DMS153 treated with DMSO at 0.1 percent for 48 hours (cell line): ENCODE results near the gene KDM5A.

Experiments
- DNase-seq: peaks from one replicate; lab custom pipeline; 2025; ENCODE audit not compliant: unreplicated experiment; lab: John Stamatoyannopoulos, UW

Gene KDM5A

DNA sequence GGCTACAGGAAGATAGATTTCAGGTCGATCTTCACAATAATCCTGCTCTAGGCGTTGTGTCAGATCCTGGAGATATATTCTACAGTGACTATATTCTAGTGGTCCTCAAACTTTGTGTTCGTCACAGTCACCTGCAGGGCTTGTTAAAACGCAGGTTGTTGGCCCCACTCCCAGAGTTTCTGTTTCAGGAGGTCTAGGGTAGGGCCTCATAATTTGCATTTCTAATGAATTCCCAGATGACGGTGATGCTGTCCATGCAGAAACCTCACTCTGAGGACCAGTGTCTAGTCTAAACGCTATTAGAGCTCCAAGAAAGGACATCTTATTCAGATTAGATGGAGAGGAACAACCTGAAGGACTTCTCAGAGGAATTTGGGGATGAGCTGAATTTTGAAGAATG is 113.3 kb downstream of the KDM5A start:
- no peak for DNase-seq

DNA sequence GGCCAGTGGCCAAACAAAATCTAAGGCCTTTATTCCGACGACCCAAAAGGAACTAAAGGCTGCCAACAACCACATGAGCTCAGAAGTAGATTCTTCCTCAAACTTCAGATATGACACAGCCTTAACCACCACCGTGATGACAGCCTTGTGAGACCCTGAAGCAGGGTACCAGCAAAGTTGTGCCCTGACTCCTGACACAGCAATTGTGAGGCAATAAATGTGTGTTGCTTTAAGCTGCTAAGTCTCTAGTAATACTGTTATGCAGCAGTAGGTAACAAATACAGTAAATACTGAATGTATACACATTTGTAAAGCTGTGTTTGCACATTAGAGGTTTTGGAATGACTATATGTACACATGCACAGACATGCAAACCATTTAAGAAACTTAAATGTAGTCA is 115.7 kb downstream of the KDM5A start:
- DNase-seq: no peak

DNA sequence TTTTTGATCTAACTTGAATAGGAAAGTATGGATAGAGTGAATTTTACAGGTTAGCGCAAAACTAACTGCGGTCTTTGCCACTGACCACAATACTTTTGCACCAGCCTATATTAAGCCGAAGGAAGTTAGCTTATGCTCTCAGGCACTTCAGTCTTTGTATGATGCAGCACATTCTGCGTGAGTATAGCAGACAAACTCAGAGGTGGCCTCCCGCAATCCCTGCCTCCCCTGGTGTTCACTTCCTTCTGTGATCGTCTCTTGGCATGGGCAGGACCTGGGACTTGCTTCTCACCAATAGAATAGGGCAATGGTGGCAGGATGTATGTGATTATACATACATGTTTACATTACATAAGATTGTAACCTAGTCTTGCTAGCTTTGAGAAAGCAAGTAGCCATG is 116.2 kb downstream of the KDM5A start:
- no peak for DNase-seq

DNA sequence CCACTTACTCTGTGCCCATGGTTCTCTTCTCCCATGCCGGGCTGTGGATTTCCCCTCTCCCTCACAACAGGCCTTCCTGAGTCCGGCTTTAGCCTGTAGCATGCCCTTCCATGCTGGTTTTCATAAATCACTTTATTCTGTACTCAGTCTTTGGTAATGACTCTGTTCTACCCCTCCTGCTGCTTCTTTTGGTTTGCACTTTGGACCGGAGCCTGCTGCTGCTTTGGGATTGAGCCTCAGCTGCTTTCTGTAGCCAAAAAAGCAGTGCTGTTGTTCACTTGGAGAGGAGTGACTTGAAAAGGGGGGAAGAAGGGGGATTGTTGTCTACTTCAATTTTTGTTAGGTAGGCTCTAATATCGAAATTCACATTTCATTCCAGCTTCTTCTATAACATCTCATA is 118.0 kb downstream of the KDM5A start:
- DNase-seq: no peak

DNA sequence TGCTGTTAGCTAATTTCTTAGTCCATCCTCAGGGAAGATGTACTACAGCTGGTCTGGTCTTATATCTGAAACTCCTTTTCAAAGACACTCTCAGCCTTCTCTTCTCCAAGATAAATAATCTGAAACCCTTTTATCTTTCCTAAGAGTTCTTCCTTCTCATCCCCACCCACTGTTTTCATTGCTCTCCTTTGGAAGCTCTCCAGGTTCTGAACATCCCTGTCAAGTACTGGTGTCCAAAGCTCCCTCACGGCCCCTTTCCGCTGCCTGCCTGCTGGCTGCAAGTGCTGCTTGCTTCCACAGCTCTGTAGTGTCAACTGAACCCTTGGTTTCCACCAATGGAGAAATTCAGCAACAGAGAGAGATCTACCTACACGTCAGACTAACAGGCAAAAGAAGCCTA is 119.9 kb downstream of the KDM5A start:
- no peak for DNase-seq

DNA sequence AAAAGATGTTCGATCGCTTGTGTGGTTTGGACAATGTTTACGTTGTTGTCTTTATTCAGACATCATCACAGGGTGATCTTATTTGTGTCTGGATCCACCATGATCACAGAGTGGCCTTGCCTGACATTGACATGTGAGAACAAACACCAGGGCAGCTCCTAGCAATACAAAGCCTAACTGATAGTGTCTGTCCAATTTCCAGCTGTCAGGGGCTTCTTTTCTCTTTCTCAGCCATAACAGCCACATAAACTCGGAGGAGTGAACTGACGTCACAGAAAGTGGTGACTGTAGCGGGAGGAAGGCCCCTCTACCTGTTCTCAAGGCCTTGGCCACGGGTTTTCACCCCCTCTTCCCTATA is 120.7 kb downstream of the KDM5A start:
- DNase-seq: no peak

DNA sequence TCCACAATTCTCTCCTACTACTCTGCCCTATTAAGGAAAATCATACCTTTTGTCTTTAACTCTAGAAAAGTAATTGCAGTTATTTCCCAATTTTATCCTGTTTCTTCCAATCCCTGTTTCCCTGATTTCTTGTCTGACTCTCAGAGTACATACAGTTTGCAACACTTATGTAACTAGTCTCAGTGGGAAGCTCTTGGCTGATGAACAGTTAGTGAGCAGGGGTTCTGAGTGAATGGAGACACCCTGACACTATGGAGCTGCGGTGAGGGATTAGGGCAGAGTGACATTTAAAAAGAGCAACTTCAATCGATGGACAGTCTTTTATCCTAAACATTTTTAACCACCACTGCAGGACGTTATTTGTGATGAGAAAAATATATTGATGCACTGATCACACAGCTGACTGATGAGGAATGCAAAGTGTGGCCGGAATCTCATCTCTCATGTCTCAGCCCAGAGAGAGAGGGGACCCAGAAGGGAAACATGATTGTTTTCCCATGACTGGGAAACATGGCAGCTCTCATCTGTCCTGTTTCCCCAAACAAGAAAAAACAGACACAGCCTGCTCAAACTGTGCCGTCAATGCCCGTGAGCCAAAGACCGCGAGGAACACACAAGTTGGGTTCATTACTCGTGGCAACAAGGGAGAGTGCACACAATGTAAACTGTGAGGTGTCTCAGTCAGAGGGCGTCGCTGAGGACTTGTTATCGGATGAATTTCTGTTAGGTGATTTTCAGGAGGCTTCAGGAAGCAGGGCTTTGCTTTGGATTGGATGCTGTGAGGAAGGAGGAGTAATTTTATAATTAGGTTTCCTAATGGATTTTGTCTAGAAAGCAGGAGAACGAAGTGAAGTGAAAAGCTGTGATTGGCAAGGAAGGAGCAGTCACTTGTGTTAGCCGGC is 121.3 kb downstream of the KDM5A start:
- DNase-seq: no peak

DNA sequence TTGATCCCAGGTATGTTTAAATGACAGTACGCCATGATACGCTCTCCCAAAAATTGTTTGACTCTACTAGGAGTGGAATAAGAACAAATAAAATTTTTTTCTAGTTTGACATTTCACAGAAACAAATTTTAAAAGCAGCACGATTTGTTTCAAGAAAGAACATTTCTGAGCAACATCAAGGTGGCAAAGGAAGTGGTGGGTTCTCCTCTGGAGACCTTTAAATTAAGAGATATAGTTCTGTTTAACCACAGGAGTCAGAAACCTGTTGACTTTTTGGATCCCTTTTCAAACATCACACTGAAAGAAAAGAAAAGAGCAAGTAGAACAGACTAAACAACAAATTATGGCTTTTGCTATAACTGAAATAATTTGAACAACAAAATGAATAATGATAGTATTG is 124.0 kb downstream of the KDM5A start:
- no peak for DNase-seq

DNA sequence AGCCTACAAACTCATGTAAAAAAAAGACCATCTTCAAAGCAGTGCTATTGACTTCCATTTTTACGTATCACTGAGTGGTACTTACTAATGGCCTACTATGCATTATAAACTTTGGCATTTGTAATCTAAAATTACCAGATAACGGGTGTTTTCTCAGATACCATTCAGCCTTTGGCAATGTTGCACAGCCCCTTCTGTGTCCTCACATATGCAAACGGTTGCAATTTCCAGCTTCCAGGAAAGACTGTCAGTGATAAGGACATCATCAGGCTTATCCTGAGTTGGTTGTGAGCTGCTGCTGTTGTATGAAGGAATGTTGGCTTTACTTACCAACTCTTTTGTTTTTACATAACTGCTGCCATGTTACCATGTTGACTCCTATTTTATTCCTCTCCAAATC is 124.9 kb downstream of the KDM5A start:
- no peak for DNase-seq

DNA sequence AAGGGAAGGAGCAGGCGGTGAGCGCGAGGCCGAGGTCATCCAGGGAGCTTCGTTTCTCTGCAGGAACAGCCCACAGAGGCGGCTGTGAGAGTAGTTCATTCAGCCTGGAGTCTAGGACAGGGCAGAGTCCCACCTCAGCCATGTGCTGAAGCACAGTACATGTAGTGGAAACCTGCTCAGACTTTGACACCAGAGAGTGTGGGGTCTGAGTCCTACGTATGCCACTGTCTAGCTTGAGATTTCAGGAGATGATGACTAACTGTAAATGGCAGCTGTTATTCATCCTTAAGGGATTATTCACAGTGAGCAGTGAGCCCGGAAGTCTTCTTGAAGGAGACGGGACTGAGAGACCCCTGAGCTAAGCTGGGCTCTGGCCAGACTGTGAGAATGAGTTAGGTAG is 125.5 kb downstream of the KDM5A start:
- DNase-seq: no peak

DNA sequence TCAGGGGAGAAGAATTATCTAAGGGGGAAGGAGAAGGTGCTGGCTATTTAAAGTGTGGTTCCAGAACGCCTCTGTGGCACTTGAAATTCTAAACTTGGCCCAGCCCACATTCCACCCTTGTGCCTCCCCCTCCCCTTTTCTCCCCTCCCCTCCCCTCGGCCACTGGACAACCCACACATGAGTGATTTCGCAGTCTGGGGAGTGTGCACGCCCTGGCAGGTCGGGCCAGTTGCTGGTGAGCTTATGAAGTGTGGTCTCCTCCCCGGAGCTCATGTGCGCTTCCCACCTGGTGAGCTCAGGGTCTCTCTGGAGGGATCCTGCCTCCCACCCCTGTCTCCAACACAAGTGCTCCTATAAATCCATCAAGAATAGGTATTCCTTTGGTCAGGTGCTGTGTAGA is 126.3 kb downstream of the KDM5A start, which contains the start of gene SLC6A13:
Gene SLC6A13, minus strand, starts transcription at position 20 of the 400 bp plus-strand sequence. CDS start 2,784 bp downstream, outside the sequence.
- DNase-seq: no peak

DNA sequence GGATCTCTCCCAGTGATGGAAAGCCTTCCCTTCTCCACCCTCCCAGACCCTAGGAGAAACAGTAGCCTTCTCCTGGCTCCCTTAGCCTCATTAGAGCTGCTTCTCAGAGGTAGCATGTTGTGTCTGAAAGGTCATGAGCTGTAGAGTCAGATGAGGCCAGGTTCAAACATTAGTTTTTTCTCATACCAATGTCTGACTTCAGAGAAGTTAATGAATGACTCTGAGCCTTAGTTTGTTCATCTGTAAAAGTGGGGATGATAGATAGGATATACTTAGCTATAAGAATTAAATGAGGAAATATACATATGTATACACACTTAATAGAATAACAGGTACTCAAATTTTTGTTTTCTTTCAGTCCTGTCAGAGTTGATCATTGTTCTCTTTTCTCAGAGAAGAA is 127.0 kb downstream of the KDM5A start:
- no peak for DNase-seq

DNA sequence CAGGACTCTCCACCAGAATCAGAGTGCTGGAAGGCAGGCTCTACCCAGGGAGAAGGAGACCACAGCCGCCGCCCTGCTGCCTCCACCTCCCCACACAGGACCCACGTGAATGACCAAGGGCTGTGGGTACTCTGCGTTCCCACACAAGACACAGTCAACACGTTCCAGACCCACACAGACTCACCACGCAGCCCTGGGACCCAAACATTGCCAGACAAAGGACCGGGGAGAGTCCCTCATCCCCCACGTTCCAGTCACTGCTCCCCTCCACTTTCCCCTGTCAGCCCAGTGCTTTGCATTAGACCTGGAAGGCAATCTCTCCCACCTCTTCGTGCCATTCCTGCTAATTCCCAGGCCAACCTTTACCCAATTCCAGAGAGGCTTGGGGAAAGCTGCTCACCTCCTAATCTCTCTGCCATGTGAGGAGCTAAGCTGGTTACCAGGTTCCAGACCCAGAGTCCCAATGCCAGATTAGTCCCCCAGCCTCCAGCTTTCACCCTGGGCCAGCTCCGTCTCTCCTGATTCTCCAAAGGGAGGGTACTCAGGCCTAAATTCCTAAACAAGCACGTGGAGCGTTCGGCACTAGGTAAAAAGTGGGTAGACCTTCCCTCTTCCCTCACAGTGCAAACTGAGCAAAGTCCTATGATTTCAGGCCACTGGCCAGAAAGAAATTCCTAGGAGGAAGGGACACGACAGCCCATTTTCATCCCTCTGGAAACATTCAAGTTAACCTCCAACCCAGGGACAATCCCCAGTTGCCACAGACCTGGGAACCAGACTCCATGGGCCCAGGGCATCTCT is 131.4 kb downstream of the KDM5A start:
- DNase-seq: no peak

DNA sequence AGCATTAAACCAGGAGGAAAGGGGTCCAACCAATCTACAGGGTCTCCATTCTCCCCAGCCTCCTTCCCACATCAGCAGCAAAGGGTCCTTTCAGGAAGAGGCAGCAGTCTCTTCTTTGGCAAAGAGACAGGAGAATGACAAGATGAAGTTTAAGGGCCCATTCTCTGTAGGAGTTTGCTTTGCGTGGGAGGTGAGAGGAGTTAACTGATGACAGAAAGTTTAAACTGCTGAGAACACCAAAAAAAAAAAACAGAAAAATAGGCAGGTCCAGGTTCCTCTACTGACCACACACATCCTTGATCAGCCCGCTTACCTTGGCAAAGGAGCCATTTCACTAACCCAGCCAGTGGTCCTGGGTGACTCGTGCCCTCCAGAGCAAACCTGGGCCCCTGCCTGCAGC is 132.2 kb downstream of the KDM5A start:
- no peak for DNase-seq

DNA sequence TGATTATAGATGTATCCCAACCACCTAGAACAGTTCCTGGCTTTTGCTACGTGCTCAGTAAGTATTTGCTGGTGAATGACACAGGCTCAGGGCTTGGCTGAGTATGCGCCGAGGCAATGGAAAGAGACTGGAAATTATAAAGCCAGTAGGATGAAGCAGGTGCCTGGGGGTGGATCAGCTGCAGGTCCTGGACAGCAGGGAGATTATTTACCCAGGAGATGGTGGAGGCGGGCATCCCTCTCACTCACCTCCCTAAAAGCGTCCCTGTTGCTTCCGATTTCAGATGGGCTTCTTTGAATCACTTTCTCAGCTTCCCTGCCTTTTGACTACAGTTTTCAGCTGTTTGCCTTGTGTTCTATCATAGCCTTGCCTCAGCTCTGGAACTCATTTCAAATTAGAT is 132.9 kb downstream of the KDM5A start:
- DNase-seq: no peak

DNA sequence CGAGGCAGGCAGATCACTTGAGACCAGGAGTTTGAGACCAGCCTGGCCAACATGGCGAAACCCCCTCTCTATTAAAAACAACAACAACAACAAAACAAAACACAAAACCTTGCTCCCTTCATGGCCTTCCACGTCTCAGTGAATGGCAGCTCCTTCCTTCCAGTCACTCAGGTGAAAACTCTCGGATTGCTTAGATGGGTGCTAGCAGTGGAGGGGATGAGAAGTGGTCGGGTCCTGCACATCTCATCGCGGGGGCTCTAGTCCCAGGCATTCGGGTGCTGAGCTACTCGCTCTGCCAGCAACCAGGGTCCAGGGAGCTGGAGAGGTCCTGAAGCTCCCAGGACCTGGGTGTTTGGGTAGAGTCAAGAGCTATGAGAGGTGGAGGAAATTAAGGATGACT is 134.2 kb downstream of the KDM5A start:
- no peak for DNase-seq

DNA sequence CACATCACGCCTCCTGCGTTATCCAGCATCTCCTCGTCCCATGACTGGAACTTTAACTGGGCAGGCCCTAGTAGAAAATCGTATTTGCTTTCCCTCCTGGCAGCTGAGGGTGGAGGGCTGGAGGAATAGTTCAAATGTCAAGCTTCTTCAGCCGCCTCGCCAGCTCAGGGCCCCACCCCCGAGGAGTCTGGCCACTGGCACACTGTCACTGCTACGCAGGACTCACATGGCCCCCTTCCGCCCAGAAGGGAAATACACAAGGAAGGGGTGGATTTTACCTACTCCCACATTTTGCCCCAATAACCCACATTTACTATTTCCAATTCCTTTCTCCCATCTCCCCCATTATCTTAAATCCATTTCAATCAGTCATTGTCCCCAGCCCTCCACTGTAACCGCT is 135.1 kb downstream of the KDM5A start:
- no peak for DNase-seq

DNA sequence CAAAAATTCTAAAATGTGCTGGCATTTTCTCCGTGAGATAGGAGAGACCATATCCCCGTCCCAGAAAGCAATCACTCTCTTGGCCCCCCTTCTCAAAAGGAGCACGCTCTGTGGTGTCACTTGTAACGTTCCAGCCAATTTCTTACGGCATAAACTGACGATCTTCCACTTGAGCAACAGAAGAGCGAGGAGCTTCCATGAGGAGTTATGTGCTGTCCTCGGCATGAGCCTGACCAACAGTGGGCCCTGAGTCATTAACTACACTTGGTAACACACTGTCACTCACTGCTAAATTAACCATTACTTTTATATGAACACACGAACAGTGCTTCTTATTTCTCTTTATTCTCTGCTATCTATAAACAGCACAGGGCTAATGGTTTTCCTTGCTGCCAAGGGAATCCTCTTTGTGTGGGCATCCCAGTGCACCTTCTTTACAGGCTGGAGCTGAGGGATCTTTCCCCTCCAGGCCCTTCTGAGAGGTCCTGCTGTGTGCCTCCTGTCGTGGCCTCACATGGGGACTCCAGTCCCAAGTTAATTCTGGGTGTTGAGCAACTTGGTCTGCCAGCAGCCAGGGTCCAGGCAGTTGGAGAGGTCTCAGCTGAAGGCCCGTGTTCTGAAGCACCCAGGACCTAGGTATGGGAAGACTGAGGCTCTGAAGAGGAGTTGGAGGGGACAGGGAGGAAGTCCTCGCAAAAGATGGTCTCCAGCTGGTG is 135.8 kb downstream of the KDM5A start:
- DNase-seq: no peak

DNA sequence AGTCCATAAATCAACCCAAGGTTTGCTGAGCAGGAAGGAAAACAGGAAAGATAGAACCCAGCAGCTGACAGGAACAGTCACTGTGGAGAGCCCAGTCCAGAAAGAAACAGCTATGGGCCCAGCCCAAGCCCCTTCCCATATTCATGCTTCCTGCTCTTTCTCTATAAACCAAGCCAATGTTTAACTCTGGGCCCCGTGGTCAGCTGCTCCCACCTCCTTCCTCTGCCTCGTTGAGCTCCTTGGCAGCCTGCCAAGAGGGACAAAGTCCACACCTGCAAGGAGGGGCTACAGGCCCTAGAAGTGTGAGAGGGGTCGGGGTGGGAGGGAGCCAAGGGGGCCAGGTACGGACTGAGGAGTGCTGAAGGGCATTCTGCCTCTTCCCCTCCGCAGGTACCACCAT is 136.5 kb downstream of the KDM5A start:
- DNase-seq: no peak

DNA sequence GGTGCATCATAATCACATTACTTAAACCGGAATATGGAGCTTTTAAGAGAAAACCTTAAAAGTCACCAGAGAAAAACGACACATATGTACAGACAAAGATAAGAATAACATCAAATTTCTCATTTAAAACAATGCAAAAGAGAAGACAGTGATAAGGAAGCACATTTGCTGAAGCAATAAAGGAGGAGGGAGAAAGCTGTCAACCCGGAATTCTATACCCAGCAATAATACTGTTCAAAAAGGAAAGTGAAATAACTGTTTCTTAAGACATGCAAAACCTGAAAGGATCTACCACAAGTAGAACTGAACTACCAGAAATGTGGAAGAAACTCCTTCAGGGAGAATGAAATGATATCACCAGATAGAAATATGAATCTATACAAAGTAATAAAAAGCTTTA is 141.8 kb downstream of the KDM5A start:
- DNase-seq: no peak

DNA sequence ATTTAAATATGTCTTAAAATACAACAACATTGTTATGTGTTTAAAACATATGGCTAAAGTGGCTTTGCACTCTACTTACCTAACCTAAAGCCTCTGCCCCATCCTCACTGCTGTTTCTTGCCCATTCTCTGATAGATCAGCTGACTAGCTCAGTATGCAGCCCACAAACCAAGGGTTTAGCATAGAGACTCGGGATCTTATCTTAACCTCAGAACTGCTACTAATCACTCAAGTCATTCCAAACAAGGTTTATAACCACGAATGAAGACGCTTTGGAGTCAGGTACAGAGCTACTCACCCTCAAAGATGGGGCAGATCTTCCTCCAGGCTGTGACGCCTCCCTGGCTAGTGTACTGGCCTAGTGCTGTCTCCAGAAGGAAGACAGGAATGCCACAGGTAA is 145.7 kb downstream of the KDM5A start:
- no peak for DNase-seq

DNA sequence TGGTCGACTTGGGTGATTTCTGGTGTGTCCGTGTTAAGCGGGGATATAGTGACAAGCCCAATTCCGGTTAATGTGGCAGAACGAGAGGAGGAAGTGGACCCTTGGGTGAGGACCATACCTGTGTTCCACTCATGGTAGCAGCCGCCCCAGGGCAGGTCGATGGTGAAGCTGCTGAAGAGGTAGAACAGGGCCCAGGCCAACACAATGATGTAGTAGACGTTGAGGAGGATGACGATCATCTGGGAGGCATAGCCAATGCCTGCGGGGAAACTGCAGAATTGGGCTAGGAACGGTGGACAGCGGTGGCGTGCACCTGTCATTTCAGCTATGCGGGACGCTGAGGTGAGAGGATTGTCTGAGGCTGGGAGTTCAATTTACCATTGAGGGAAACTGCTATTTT is 146.6 kb downstream of the KDM5A start:
- no peak for DNase-seq
